ENCODE measurements around the gene GNG13.

- TF ChIP-seq CTCF (IDR thresholded peaks at IDR 0.05; ENCODE audit: insufficient read depth, low read depth, low read length) (no peak), EZH2 (IDR thresholded peaks at IDR 0.05; ENCODE audit: insufficient read depth, low read length) (no peak)
Observed at GRCh38 chr16:815861-816260, 15.3 kb upstream of the GNG13 start.

Measured in astrocyte (in vitro differentiated cells and primary cell).